Endothelial cell of umbilical vein (primary cell): ENCODE results near the gene MAP3K13. TPM values are rescaled to one million over a fixed set of nuclear protein-coding genes. Genes with fewer than 3 reads are reported as not detected.

ENCODE experiments used
- BruUV-seq: library from RNA; stranded (reverse); fragments of 400-500 nt; replicated peaks from 2 replicates; lab custom pipeline; 2021; lab: Mats Ljungman, UMichigan
- CTCF ChIA-PET: fragments of 300-600, 350-600 bp; sonication (Branson Sonifier 250); formaldehyde crosslinking; loops from one replicate; lab custom pipeline; 2021; ENCODE audit warnings: antibody characterized with exemption, inconsistent platforms; lab: Charles Lee
- POLR2A ChIA-PET: fragments of 300-600, 350-600 bp; sonication (Branson Sonifier 250); formaldehyde crosslinking; loops from one replicate; lab custom pipeline; 2021; ENCODE audit warnings: antibody characterized with exemption, inconsistent platforms; lab: Charles Lee
- DNase-seq: peaks from one replicate; pipeline ENCODE4 v3.0.0-alpha.2; 2011; ENCODE audit warnings: low read depth, low spot score
- FAIRE-seq: peaks from 2 replicates; lab custom pipeline; 2011; peaks lifted over from hg19 to GRCh38; lab: Jason Lieb, UNC
- H2AFZ ChIP-seq: 2 replicates; pipeline ENCODE4 v1.6.0; 2012; ENCODE audit warnings: low read depth, low read length, control low read depth, inconsistent platforms
- H3K27ac ChIP-seq: 2 replicates; pipeline ENCODE4 v1.5.1; 2011; ENCODE audit warnings: low read depth, mild to moderate bottlenecking, control low read depth, low read length, moderate library complexity; ENCODE audit not compliant: insufficient read depth
- H3K27me3 ChIP-seq, 2 experiments: 2 replicates each; pipeline versions ENCODE4 v1.6.0 to v1.6.1; 2011; ENCODE audit warnings: low read length in 2 of 2, mixed read lengths in 1 of 2; ENCODE audit not compliant: control insufficient read depth in 2 of 2, insufficient read depth in 2 of 2
- H3K36me3 ChIP-seq, 2 experiments: 2 replicates in 1 of 2; 3 replicates in 1 of 2; pipeline ENCODE4 v1.5.1; 2011; ENCODE audit warnings: low read length in 2 of 2, mild to moderate bottlenecking in 1 of 2, moderate library complexity in 1 of 2; ENCODE audit not compliant: control insufficient read depth in 2 of 2, insufficient read depth in 2 of 2; ENCODE audit errors: extremely low read depth in 1 of 2
- H3K4me1 ChIP-seq: 3 replicates; pipeline ENCODE4 v1.5.1; 2011; ENCODE audit warnings: mild to moderate bottlenecking, low read length; ENCODE audit not compliant: control insufficient read depth, insufficient read depth; ENCODE audit errors: extremely low read depth
- H3K4me2 ChIP-seq: 2 replicates; pipeline ENCODE4 v1.6.1; 2011; ENCODE audit warnings: low read length, control low read depth, mixed read lengths; ENCODE audit not compliant: insufficient read depth
- H3K4me3 ChIP-seq, 3 experiments: fragments of 200-600 bp in 1 of 3; sonication (generic), shearing (Covaris generic) in 1 of 3; replicated peaks in 1 of 3; 2 replicates each; pipeline ENCODE4 v1.5.1; 2011 to 2016; ENCODE audit warnings: control low read depth in 3 of 3, low read length in 3 of 3, mild to moderate bottlenecking in 2 of 3, inconsistent platforms in 1 of 3, low read depth in 1 of 3, moderate library complexity in 1 of 3; ENCODE audit not compliant: insufficient read depth in 1 of 3
- H3K79me2 ChIP-seq: 2 replicates; pipeline ENCODE4 v1.6.0; 2012; ENCODE audit warnings: low read length, inconsistent platforms; ENCODE audit not compliant: control insufficient read depth, insufficient read depth
- H3K9ac ChIP-seq: replicated peaks from 2 replicates; pipeline ENCODE3; 2011; ENCODE audit warnings: low read length, control low read depth; ENCODE audit not compliant: insufficient read depth; ENCODE audit errors: extremely low read depth
- H3K9me1 ChIP-seq: replicated peaks from 3 replicates; pipeline ENCODE4 v1.6.0; 2011; ENCODE audit warnings: mild to moderate bottlenecking, low read length; ENCODE audit not compliant: control insufficient read depth, insufficient read depth; ENCODE audit errors: extremely low read depth
- H3K9me3 ChIP-seq: replicated peaks from 2 replicates; pipeline ENCODE4 v1.5.1; 2012; ENCODE audit warnings: low read length, inconsistent platforms; ENCODE audit not compliant: control insufficient read depth, insufficient read depth
- H4K20me1 ChIP-seq: replicated peaks from 2 replicates; pipeline ENCODE3; 2011; ENCODE audit warnings: mild to moderate bottlenecking, low read length; ENCODE audit not compliant: control insufficient read depth, insufficient read depth; ENCODE audit errors: extremely low read depth
- CTCF ChIP-seq, 2 donors: IDR thresholded peaks; 1 replicate in 1 of 2; 2 replicates in 1 of 2; pipeline ENCODE4 v1.5.1; 2011; ENCODE audit warnings: low read length in 2 of 2, mild to moderate bottlenecking in 2 of 2, moderate library complexity in 2 of 2, control low read depth in 1 of 2, inconsistent platforms in 1 of 2, low read depth in 1 of 2; ENCODE audit not compliant: insufficient read depth in 1 of 2; ENCODE audit errors: extremely low read depth in 1 of 2
- EZH2 ChIP-seq: IDR thresholded peaks from 2 replicates; pipeline ENCODE4 v1.6.1; 2012; ENCODE audit warnings: borderline replicate concordance, low read depth, mild to moderate bottlenecking, moderate library complexity, low read length, inconsistent platforms; ENCODE audit not compliant: severe bottlenecking
- FOS ChIP-seq: IDR thresholded peaks from 2 replicates; pipeline ENCODE4 v1.6.1; 2011; ENCODE audit warnings: mild to moderate bottlenecking, low read length, moderate library complexity, borderline replicate concordance; ENCODE audit not compliant: insufficient read depth
- GATA2 ChIP-seq: IDR thresholded peaks from 2 replicates; pipeline ENCODE4 v1.7.0; 2011; ENCODE audit warnings: low read depth, mild to moderate bottlenecking, moderate library complexity, mixed read lengths, low read length; ENCODE audit not compliant: insufficient read length, insufficient read depth
- JUN ChIP-seq: IDR thresholded peaks from 2 replicates; pipeline ENCODE4 v1.6.1; 2011; ENCODE audit warnings: borderline replicate concordance, low read depth; ENCODE audit not compliant: insufficient read length, insufficient read depth
- MAX ChIP-seq: IDR thresholded peaks from 2 replicates; pipeline ENCODE4 v1.6.1; 2011; ENCODE audit not compliant: insufficient read depth, insufficient read length
- MYC ChIP-seq: IDR thresholded peaks from one replicate; pipeline ENCODE4 v1.6.1; 2011; ENCODE audit warnings: mild to moderate bottlenecking, low read depth, low read length
- POLR2A ChIP-seq: IDR thresholded peaks from 2 replicates; pipeline ENCODE4 v1.6.1; 2012; ENCODE audit warnings: low read depth, mild to moderate bottlenecking, control low read depth, low read length
- POLR2AphosphoS5 ChIP-seq: IDR thresholded peaks from 2 replicates; pipeline ENCODE4 v1.6.1; 2012; ENCODE audit warnings: low read depth, mild to moderate bottlenecking, control low read depth, low read length, moderate library complexity; ENCODE audit not compliant: insufficient read depth
- dilution Hi-C: fragments of 300-500 bp; cut with MboI; formaldehyde crosslinking; loops from one replicate; pipeline ENCODE4 v1.15.0; 2019; ENCODE audit warnings: low sequenced_read_pairs; ENCODE audit not compliant: extremely low pct_ligation_motif_present
- intact Hi-C: fragments of 100-400 bp; cut with micrococcal nuclease; formaldehyde crosslinking; loops from one replicate; pipeline ENCODE4 v1.10.0; 2022
- polyA plus RNA-seq, 4 experiments: library from polyadenylated mRNA; depleted of rRNA in 3 of 4; stranded (reverse) in 3 of 4; unstranded in 1 of 4; fragments of >200 nt; gene quantifications; 2 replicates each; pipeline versions ENCODE4 v1.2.1 to v1.2.3, GENCODE V29; 2011 to 2012; ENCODE audit warnings: missing spikeins in 1 of 4
- total RNA-seq: library from RNA; stranded (reverse); gene quantifications from 2 replicates; pipeline ENCODE4 v1.2.3, GENCODE V29; 2021

Gene MAP3K13
- total and polyA plus RNA-seq, 2 donors (not counting 3 experiments of a cell fraction or from before 2014, with no cell fraction given): 6.2 to 15.4 TPM

- H3K27me3 ChIP-seq: no peaks in the 10 kb centered on the region
- H4K20me1 ChIP-seq: no peaks in the 10 kb centered on the region
- no peak overlapping the region for H3K4me3 ChIP-seq
- H3K79me2 ChIP-seq: no peaks in the 10 kb centered on the region
- H3K9me1 ChIP-seq: no peaks in the 10 kb centered on the region
- ChIA-PET POLR2A (no interaction called here), CTCF (no interaction called here)
- H2AFZ ChIP-seq: no peak overlapping the region
- TF ChIP-seq EZH2 (no peak), GATA2 (no peak), MYC (no peak), CTCF (IDR thresholded peaks at IDR 0.05; ENCODE audit: extremely low read depth in 1 of 2, insufficient read depth in 1 of 2, low read depth in 1 of 2, low read length in 2 of 2) (no peak), JUN (no peak), MAX (no peak), FOS (no peak), POLR2AphosphoS5 (no peak), POLR2A (no peak)
- BruUV-seq: no TSS peak
- no peak overlapping the region for H3K9ac ChIP-seq
- H3K36me3 ChIP-seq: no peaks in the 10 kb centered on the region
- no peak overlapping the region for H3K27ac ChIP-seq
- no peaks in the 10 kb centered on the region for H3K9me3 ChIP-seq
- DNase-seq: no peak
- H3K4me1 ChIP-seq: no peaks in the 10 kb centered on the region
- dilution Hi-C loops (no loop called here), intact Hi-C loops (no loop called here)
- no peak for FAIRE-seq
- H3K4me2 ChIP-seq: no peak overlapping the region
Observed at GRCh38 chr3:185405243-185405642, 42.3 kb downstream of the MAP3K13 start.
